Mesendoderm (in vitro differentiated cells): ENCODE results near the gene B4GALNT3.

Experiments
- DNase-seq: peaks from one replicate; pipeline ENCODE4 v3.0.0; 2013
- H2AK5ac ChIP-seq: 2 replicates; pipeline ENCODE4 v1.6.1; 2013; ENCODE audit warnings: low read length, inconsistent platforms
- H2BK120ac ChIP-seq: 2 replicates; pipeline ENCODE4 v1.6.1; 2013; ENCODE audit warnings: low read depth, mild to moderate bottlenecking, low read length, moderate library complexity, mixed read lengths
- H2BK15ac ChIP-seq: replicated peaks from 2 replicates; pipeline ENCODE4 v1.6.1; 2013; ENCODE audit warnings: low read depth, mild to moderate bottlenecking, moderate library complexity
- H2BK5ac ChIP-seq: 2 replicates; pipeline ENCODE4 v1.6.1; 2013; ENCODE audit warnings: low read length, inconsistent platforms
- H3K18ac ChIP-seq: 2 replicates; pipeline ENCODE4 v1.6.1; 2013; ENCODE audit warnings: mild to moderate bottlenecking, low read length, mixed read lengths
- H3K23ac ChIP-seq: one replicate; pipeline ENCODE4 v1.6.1; 2013; ENCODE audit warnings: low read length
- H3K27ac ChIP-seq: 2 replicates; pipeline ENCODE4 v1.5.1; 2013; ENCODE audit warnings: low read depth, mild to moderate bottlenecking, inconsistent platforms, low read length, moderate library complexity
- H3K27me3 ChIP-seq: 2 replicates; pipeline ENCODE4 v1.6.1; 2013; ENCODE audit warnings: low read length, control low read depth, mild to moderate bottlenecking, inconsistent platforms; ENCODE audit not compliant: insufficient read depth, poor library complexity
- H3K36me3 ChIP-seq: 2 replicates; pipeline ENCODE4 v1.6.1; 2013; ENCODE audit warnings: low read length, inconsistent platforms; ENCODE audit not compliant: control insufficient read depth, insufficient read depth
- H3K4ac ChIP-seq: one replicate; pipeline ENCODE4 v1.6.1; 2013; ENCODE audit warnings: low read depth, mild to moderate bottlenecking, low read length, moderate library complexity
- H3K4me1 ChIP-seq: 2 replicates; pipeline ENCODE4 v1.6.1; 2013; ENCODE audit warnings: low read depth, low read length, inconsistent platforms; ENCODE audit not compliant: control insufficient read depth
- H3K4me2 ChIP-seq: 2 replicates; pipeline ENCODE4 v1.6.1; 2013; ENCODE audit warnings: low read length
- H3K4me3 ChIP-seq: 2 replicates; pipeline ENCODE4 v1.5.1; 2013; ENCODE audit warnings: mild to moderate bottlenecking, low read length
- H3K56ac ChIP-seq: one replicate; pipeline ENCODE4 v1.6.1; 2013; ENCODE audit warnings: low read length
- H3K79me1 ChIP-seq: 2 replicates; pipeline ENCODE4 v1.6.1; 2013; ENCODE audit warnings: low read length, inconsistent platforms
- H3K79me2 ChIP-seq: 2 replicates; pipeline ENCODE4 v1.6.1; 2013; ENCODE audit warnings: mild to moderate bottlenecking, low read length; ENCODE audit not compliant: control insufficient read depth, insufficient read depth
- H3K9ac ChIP-seq: 2 replicates; pipeline ENCODE4 v1.6.1; 2013; ENCODE audit warnings: low read length, inconsistent platforms
- H4K5ac ChIP-seq: one replicate; pipeline ENCODE4 v1.6.1; 2013; ENCODE audit warnings: low read length
- H4K8ac ChIP-seq: one replicate; pipeline ENCODE4 v1.6.1; 2013; ENCODE audit warnings: low read depth, mild to moderate bottlenecking, control low read depth, low read length, moderate library complexity
- WGBS: extraction: QIAGEN DNeasy Blood & Tissue Kit; methylation state at CpG from one replicate; pipeline ENCODE4 v1.1.7; 2013; ENCODE audit warnings: low lambda C conversion rate, missing lambda C conversion rate; ENCODE audit not compliant: insufficient coverage; ENCODE audit errors: extremely low coverage; 5-methylcytosine and 5-hydroxymethylcytosine counted together

B4GALNT3 gene

DNA sequence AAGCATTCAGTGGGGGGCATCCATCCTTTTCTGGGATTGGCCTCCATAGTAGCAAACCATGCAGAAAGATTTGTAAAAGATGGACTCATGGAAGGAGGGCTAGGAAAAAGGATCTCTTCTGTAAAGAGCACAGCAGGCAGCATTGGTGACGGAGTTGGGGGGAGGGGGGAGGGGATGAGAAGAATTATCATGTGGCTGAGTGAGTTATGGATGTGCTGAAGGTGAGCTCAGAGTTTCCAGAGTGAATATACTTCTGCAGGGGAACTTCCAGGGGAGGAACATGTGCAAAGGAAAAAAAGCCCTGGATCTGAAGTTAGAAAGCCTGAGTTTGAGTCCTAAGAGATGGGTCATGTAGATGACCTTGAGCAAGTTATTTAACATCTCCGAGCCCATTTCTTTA is 3.9 kb upstream of the B4GALNT3 start:
- H3K27ac ChIP-seq, result no peak overlapping the region
- no peak overlapping the region for H4K8ac ChIP-seq
- no peak overlapping the region for H3K9ac ChIP-seq
- no peak overlapping the region for H2BK120ac ChIP-seq
- no peaks in the 10 kb centered on the region for H3K4me1 ChIP-seq
- no peak overlapping the region for H4K5ac ChIP-seq
- H2BK15ac ChIP-seq, result no peak overlapping the region
- no peak overlapping the region for H3K4me3 ChIP-seq
- H3K27me3 ChIP-seq, result no peaks in the 10 kb centered on the region
- H3K23ac ChIP-seq, result no peak overlapping the region
- WGBS, result no CpG with 5 or more reads among the region's 2 CpGs
- H2BK5ac ChIP-seq, result no peak overlapping the region
- DNase-seq, result no peak
- no peak overlapping the region for H3K4ac ChIP-seq
- H2AK5ac ChIP-seq, result no peak overlapping the region
- H3K4me2 ChIP-seq, result no peak overlapping the region
- H3K56ac ChIP-seq, result no peak overlapping the region
- no peaks in the 10 kb centered on the region for H3K79me1 ChIP-seq
- no peaks in the 10 kb centered on the region for H3K79me2 ChIP-seq
- H3K18ac ChIP-seq, result no peak overlapping the region
- no peaks in the 10 kb centered on the region for H3K36me3 ChIP-seq

DNA sequence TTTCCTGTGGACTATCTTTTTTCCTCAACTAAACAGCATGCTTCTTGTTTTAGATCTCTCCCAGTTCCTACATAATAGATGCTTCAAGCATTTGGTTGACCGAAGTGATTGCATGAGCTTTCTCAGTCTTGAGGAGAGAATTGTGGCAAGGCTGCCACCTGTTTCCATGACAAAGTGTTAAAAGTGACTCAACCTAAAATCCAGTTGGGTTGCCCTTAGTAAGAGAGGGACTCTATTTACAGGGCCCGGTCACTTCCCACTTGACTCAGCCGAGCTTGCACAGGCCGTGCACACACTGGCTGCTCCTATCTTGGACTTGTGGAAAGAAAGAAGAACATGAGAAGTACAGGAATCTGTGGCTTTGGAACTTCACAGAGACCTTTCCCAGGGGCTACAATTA is 2.1 kb upstream of the B4GALNT3 start:
- Histone ChIP-seq H3K27ac (no peak overlapping the region), H3K18ac (no peak overlapping the region), H3K4me2 (no peak overlapping the region), H2BK5ac (no peak overlapping the region), H3K79me1 (no peaks in the 10 kb centered on the region), H3K4me3 (no peak overlapping the region), H2BK120ac (no peak overlapping the region), H3K27me3 (no peaks in the 10 kb centered on the region), H3K9ac (no peak overlapping the region), H4K5ac (no peak overlapping the region), H3K79me2 (no peaks in the 10 kb centered on the region), H4K8ac (no peak overlapping the region), H3K36me3 (no peaks in the 10 kb centered on the region), H3K4ac (no peak overlapping the region), H3K56ac (no peak overlapping the region), H2AK5ac (no peak overlapping the region), H3K23ac (no peak overlapping the region), H3K4me1 (no peaks in the 10 kb centered on the region), H2BK15ac (no peak overlapping the region)
- no peak for DNase-seq
- WGBS, result no CpG with 5 or more reads among the region's 4 CpGs

DNA sequence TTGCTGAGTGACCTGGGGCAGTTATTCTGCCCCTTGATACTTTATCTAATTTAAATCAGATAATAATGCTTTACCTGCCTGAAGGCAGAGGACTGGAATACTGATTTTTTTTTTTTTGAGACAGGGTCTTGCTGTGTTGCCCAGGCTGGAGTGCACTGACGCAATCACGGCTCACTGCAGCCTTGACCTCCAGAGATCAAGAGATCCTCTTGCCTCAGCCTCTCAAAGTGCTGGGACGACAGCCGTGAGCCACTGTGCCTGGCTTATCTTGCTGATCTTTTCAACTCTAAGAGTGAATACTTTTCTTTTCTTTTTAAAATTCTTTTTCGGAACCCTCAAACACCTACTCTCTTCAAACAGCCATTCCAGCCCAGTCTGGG is 699 bp upstream of the B4GALNT3 start:
- no peak overlapping the region for H3K4me3 ChIP-seq
- no peak overlapping the region for H3K9ac ChIP-seq
- no CpG with 5 or more reads among the region's 5 CpGs for WGBS

DNA sequence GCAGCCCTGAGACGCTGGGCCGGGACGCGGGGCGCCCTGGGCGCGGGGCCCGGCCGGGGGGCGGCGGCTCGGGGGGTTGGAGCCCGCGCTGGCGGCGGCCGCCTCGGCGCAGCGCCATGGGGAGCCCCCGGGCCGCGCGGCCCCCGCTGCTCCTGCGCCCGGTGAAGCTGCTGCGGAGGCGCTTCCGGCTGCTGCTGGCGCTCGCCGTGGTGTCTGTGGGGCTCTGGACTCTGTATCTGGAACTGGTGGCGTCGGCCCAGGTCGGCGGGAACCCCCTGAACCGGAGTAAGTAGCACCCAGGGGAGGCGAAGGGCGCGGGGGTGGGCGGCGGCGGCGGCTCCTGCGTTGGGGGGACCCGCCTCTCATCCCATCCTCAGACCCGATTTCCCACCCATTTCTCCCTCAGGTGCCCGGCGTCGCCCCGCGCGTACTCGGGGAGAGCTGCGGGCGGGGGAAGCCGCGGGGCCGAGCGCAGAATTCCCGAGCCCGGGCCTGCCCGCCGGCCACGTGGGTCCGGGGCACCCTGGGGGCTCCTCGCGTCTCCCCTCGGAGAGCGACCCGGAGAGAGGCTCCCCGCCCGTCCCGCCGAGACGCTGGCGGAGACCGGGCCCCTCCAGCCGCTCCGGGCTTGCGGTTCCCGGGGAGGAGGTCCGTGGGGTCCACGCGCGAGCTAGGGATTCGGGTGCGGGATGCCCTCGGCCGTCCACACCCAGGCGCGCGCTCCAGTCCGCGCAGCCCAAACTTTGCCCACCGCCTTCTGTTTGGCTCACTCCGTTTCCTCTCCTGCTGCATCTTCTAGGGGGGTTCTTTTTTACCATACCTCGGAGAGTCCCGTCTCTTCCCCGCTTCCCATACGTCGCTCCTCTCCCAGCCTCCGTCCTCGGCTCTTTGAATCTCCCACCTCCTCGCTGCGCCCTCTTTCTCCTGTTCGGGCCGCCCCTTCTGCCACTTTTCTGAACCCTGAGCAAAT is 807 bp downstream of the B4GALNT3 start:
- WGBS, result no CpG with 5 or more reads among the region's 109 CpGs
- peaks cover 2% of the 10 kb centered on the region for H3K4me1 ChIP-seq
- H3K36me3 ChIP-seq, result no peaks in the 10 kb centered on the region
- no peak overlapping the region for H3K4ac ChIP-seq
- no peak for DNase-seq
- H2AK5ac ChIP-seq, result no peak overlapping the region
- no peaks in the 10 kb centered on the region for H3K27me3 ChIP-seq
- no peak overlapping the region for H2BK120ac ChIP-seq
- no peak overlapping the region for H3K27ac ChIP-seq
- no peak overlapping the region for H4K5ac ChIP-seq
- H3K4me3 ChIP-seq, result peak overlapping the region; percentile 57
- H3K18ac ChIP-seq, result peak overlapping the region; percentile 93
- no peak overlapping the region for H2BK5ac ChIP-seq
- peak overlapping the region; percentile 87 for H3K56ac ChIP-seq
- H3K4me2 ChIP-seq, result peak overlapping the region; percentile 57
- H4K8ac ChIP-seq, result no peak overlapping the region
- no peak overlapping the region for H2BK15ac ChIP-seq
- peak overlapping the region; percentile 71 for H3K9ac ChIP-seq
- peaks cover 4% of the 10 kb centered on the region for H3K79me1 ChIP-seq
- H3K23ac ChIP-seq, result no peak overlapping the region
- no peaks in the 10 kb centered on the region for H3K79me2 ChIP-seq

More for the DNA sequence above, 699 bp upstream of the B4GALNT3 start:
- no peak overlapping the region for H4K8ac ChIP-seq
- no peak overlapping the region for H3K18ac ChIP-seq
- peak overlapping the region; percentile 28 for H3K56ac ChIP-seq
- peak overlapping the region; percentile 59 for H3K4me2 ChIP-seq
- no peak for DNase-seq
- no peak overlapping the region for H2BK5ac ChIP-seq
- H3K27ac ChIP-seq, result no peak overlapping the region
- no peaks in the 10 kb centered on the region for H3K27me3 ChIP-seq
- peaks cover 2% of the 10 kb centered on the region for H3K4me1 ChIP-seq
- no peak overlapping the region for H4K5ac ChIP-seq
- no peak overlapping the region for H3K4ac ChIP-seq
- no peak overlapping the region for H2AK5ac ChIP-seq
- H3K79me2 ChIP-seq, result no peaks in the 10 kb centered on the region
- H3K36me3 ChIP-seq, result no peaks in the 10 kb centered on the region
- H2BK120ac ChIP-seq, result no peak overlapping the region
- H3K23ac ChIP-seq, result no peak overlapping the region
- H3K79me1 ChIP-seq, result no peaks in the 10 kb centered on the region
- H2BK15ac ChIP-seq, result no peak overlapping the region

DNA sequence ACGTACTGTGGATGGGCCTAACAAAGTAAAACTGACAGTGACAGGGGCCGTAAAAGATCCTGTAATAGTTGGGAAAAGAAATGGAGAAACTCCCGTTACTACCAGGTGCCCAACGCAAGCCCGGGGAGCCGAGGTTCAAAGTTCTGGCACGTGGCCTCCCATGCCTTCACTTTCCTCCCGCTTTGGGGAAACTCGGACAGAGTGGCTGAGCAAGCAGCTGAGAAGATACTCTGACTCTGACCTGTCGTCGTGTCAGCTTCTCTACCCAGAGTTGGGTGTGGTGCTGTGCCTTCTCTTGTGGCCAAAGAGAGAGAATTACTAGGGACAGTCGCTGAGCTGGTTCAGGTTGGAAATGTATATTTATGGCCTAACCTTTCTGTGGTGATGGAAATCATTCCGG is 1.7 kb downstream of the B4GALNT3 start:
- Histone ChIP-seq H2BK5ac (no peak overlapping the region), H3K4me2 (peak overlapping the region; percentile 56), H3K18ac (no peak overlapping the region), H3K27ac (no peak overlapping the region), H3K79me2 (no peaks in the 10 kb centered on the region), H3K56ac (no peak overlapping the region), H2BK15ac (no peak overlapping the region), H3K27me3 (no peaks in the 10 kb centered on the region), H3K23ac (no peak overlapping the region), H4K8ac (no peak overlapping the region), H3K4me3 (no peak overlapping the region), H2BK120ac (no peak overlapping the region), H3K79me1 (peaks cover 4% of the 10 kb centered on the region), H4K5ac (no peak overlapping the region), H2AK5ac (no peak overlapping the region), H3K4me1 (peaks cover 2% of the 10 kb centered on the region), H3K36me3 (no peaks in the 10 kb centered on the region), H3K4ac (no peak overlapping the region), H3K9ac (no peak overlapping the region)
- DNase-seq, result no peak
- WGBS, result no CpG with 5 or more reads among the region's 13 CpGs
